BLaER1 treated with 17β-estradiol and CSF1 and Interleukin-3, amounts not matched to agents 10 nM and 100 nM (cell line): ENCODE results near the gene TMEM106C.

Experiments
- H3K27ac ChIP-seq, 11 experiments: shearing (Covaris generic); formaldehyde crosslinking; 2 replicates each; pipeline ENCODE4 v1.8.1; 2022
- H3K27me3 ChIP-seq, 11 experiments: shearing (Covaris generic); formaldehyde crosslinking; 2 replicates each; pipeline ENCODE4 v1.8.1; 2022
- H3K36me3 ChIP-seq, 11 experiments: shearing (Covaris generic); formaldehyde crosslinking; 2 replicates each; pipeline ENCODE4 v1.8.1; 2022
- H3K4me1 ChIP-seq, 10 experiments: shearing (Covaris generic); formaldehyde crosslinking; 2 replicates each; pipeline ENCODE4 v1.8.1; 2022
- H3K4me2 ChIP-seq, 11 experiments: shearing (Covaris generic); formaldehyde crosslinking; 2 replicates each; pipeline ENCODE4 v1.8.1; 2022
- H3K4me3 ChIP-seq, 10 experiments: shearing (Covaris generic); formaldehyde crosslinking; 2 replicates each; pipeline ENCODE4 v1.8.1; 2022
- H3K9ac ChIP-seq, 11 experiments: shearing (Covaris generic); formaldehyde crosslinking; 2 replicates each; pipeline ENCODE4 v1.8.1; 2022
- H3K9me3 ChIP-seq, 11 experiments: shearing (Covaris generic); formaldehyde crosslinking; replicated peaks in 1 of 11; 2 replicates each; pipeline ENCODE4 v1.8.1; 2022
- H4K20me1 ChIP-seq, 11 experiments: shearing (Covaris generic); formaldehyde crosslinking; 2 replicates each; pipeline ENCODE4 v1.8.1; 2022
- Cebpa-rat ChIP-seq, 11 experiments: shearing (Covaris generic); IDR thresholded peaks; 2 replicates each; pipeline ENCODE4 v1.8.1; 2022

TMEM106C gene

GRCh38 chr12:47980779-47981495 lies 17.5 kb downstream of the TMEM106C start:
- H3K4me2 ChIP-seq: peak overlapping the region in 2 of 11 experiments; percentile 12 to 13; a peak in 1 of 22 replicates
- no peak overlapping the region for H3K4me3 ChIP-seq
- no peak overlapping the region for H3K9ac ChIP-seq
- TF ChIP-seq Cebpa-rat (IDR thresholded peaks at IDR 0.05): no peak
- H4K20me1 ChIP-seq: no peaks in the 10 kb centered on the region; a peak in 3 of 22 replicates
- H3K9me3 ChIP-seq: no peaks in the 10 kb centered on the region
- no peaks in the 10 kb centered on the region for H3K27me3 ChIP-seq
- H3K4me1 ChIP-seq: peaks cover 0 to 62% (median 40%) of the 10 kb centered on the region in 10 experiments; a peak in 17 of 20 replicates
- no peak overlapping the region for H3K27ac ChIP-seq
- H3K36me3 ChIP-seq: no peaks in the 10 kb centered on the region

- peak overlapping the region in 6 of 11 experiments; percentile 3 to 79 (median 64); a peak in 6 of 22 replicates for H3K4me2 ChIP-seq
- no peak for TF ChIP-seq Cebpa-rat (IDR thresholded peaks at IDR 0.05)
- H3K4me3 ChIP-seq: no peak overlapping the region
- H3K27me3 ChIP-seq: no peaks in the 10 kb centered on the region
- H4K20me1 ChIP-seq: no peaks in the 10 kb centered on the region; a peak in 3 of 22 replicates
- H3K9ac ChIP-seq: no peak overlapping the region
- no peaks in the 10 kb centered on the region for H3K9me3 ChIP-seq
- H3K4me1 ChIP-seq: peaks cover 0 to 70% (median 46%) of the 10 kb centered on the region in 10 experiments; a peak in 17 of 20 replicates
- no peak overlapping the region for H3K27ac ChIP-seq
- no peaks in the 10 kb centered on the region for H3K36me3 ChIP-seq
Measured at GRCh38 chr12:47981496-47982260, 18.3 kb downstream of the TMEM106C start.

- Histone ChIP-seq H3K4me1 (peaks cover 0 to 76% (median 48%) of the 10 kb centered on the region in 10 experiments; a peak in 17 of 20 replicates), H3K9me3 (no peaks in the 10 kb centered on the region), H3K27me3 (no peaks in the 10 kb centered on the region), H4K20me1 (no peaks in the 10 kb centered on the region; a peak in 3 of 22 replicates), H3K27ac (no peak overlapping the region), H3K4me3 (no peak overlapping the region), H3K36me3 (no peaks in the 10 kb centered on the region), H3K4me2 (peak overlapping the region in 8 of 11 experiments; percentile 3 to 79 (median 64); a peak in 11 of 22 replicates), H3K9ac (no peak overlapping the region)
- no peak for TF ChIP-seq Cebpa-rat (IDR thresholded peaks at IDR 0.05)
Measured at GRCh38 chr12:47982311-47982710, 18.9 kb downstream of the TMEM106C start.

- TF ChIP-seq Cebpa-rat (IDR thresholded peaks at IDR 0.05): no peak
- H3K4me1 ChIP-seq: peaks cover 0 to 81% (median 52%) of the 10 kb centered on the region in 10 experiments; a peak in 17 of 20 replicates
- peak overlapping the region in 9 of 11 experiments; percentile 3 to 79 (median 64); a peak in 13 of 22 replicates for H3K4me2 ChIP-seq
- no peaks in the 10 kb centered on the region; a peak in 2 of 22 replicates for H4K20me1 ChIP-seq
- H3K27me3 ChIP-seq: 0 out of 22 replicates have a peak, but pooled peaks cover 0 to 3% (median 0%) of the 10 kb centered on the region in 11 experiments
- H3K4me3 ChIP-seq: no peak overlapping the region
- H3K27ac ChIP-seq: no peak overlapping the region
- H3K9me3 ChIP-seq: no peaks in the 10 kb centered on the region
- no peak overlapping the region for H3K9ac ChIP-seq
- no peaks in the 10 kb centered on the region for H3K36me3 ChIP-seq
Measured at GRCh38 chr12:47982770-47983169, 19.4 kb downstream of the TMEM106C start.

- Histone ChIP-seq H3K36me3 (no peaks in the 10 kb centered on the region), H3K9ac (no peak overlapping the region), H3K27me3 (0 out of 22 replicates have a peak, but pooled peaks cover 0 to 4% (median 0%) of the 10 kb centered on the region in 11 experiments), H3K27ac (no peak overlapping the region), H3K9me3 (no peaks in the 10 kb centered on the region), H3K4me3 (no peak overlapping the region), H3K4me1 (peaks cover 0 to 85% (median 60%) of the 10 kb centered on the region in 10 experiments; a peak in 17 of 20 replicates), H3K4me2 (peak overlapping the region in 9 of 11 experiments; percentile 15 to 79 (median 64); a peak in 18 of 22 replicates), H4K20me1 (no peaks in the 10 kb centered on the region; a peak in 2 of 22 replicates)
- no peak for TF ChIP-seq Cebpa-rat (IDR thresholded peaks at IDR 0.05)
Measured at GRCh38 chr12:47983541-47984115, 20.2 kb downstream of the TMEM106C start.

- Histone ChIP-seq H3K36me3 (no peaks in the 10 kb centered on the region), H3K4me1 (peaks cover 0 to 85% (median 64%) of the 10 kb centered on the region in 10 experiments; a peak in 18 of 20 replicates), H3K9me3 (no peaks in the 10 kb centered on the region), H4K20me1 (no peaks in the 10 kb centered on the region; a peak in 2 of 22 replicates), H3K27me3 (0 out of 22 replicates have a peak, but pooled peaks cover 0 to 4% (median 0%) of the 10 kb centered on the region in 11 experiments), H3K27ac (no peak overlapping the region), H3K9ac (no peak overlapping the region), H3K4me2 (peak overlapping the region in 7 of 11 experiments; percentile 2 to 79 (median 51); a peak in 12 of 22 replicates), H3K4me3 (no peak overlapping the region)
- no peak for TF ChIP-seq Cebpa-rat (IDR thresholded peaks at IDR 0.05)
Measured at GRCh38 chr12:47984331-47984801, 21.0 kb downstream of the TMEM106C start.

GRCh38 chr12:47985596-47986290 lies 22.3 kb downstream of the TMEM106C start:
- no peak overlapping the region for H3K4me3 ChIP-seq
- H3K4me1 ChIP-seq: peaks cover 13 to 90% (median 74%) of the 10 kb centered on the region in 10 experiments
- peaks cover 0 to 3% (median 0%) of the 10 kb centered on the region in 11 experiments; a peak in 3 of 22 replicates for H4K20me1 ChIP-seq
- H3K9me3 ChIP-seq: no peaks in the 10 kb centered on the region
- no peak overlapping the region for H3K9ac ChIP-seq
- H3K27me3 ChIP-seq: 0 out of 22 replicates have a peak, but pooled peaks cover 0 to 4% (median 0%) of the 10 kb centered on the region in 11 experiments
- no peak for TF ChIP-seq Cebpa-rat (IDR thresholded peaks at IDR 0.05)
- H3K4me2 ChIP-seq: peak overlapping the region in 9 of 11 experiments; percentile 5 to 84 (median 18); a peak in 9 of 22 replicates
- no peak overlapping the region for H3K27ac ChIP-seq
- no peaks in the 10 kb centered on the region for H3K36me3 ChIP-seq

- peak overlapping the region in 8 of 11 experiments; percentile 5 to 84 (median 22); a peak in 9 of 22 replicates for H3K4me2 ChIP-seq
- H4K20me1 ChIP-seq: peaks cover 0 to 8% (median 0%) of the 10 kb centered on the region in 11 experiments; a peak in 3 of 22 replicates
- no peak for TF ChIP-seq Cebpa-rat (IDR thresholded peaks at IDR 0.05)
- no peak overlapping the region for H3K9ac ChIP-seq
- no peaks in the 10 kb centered on the region for H3K9me3 ChIP-seq
- H3K36me3 ChIP-seq: no peaks in the 10 kb centered on the region
- H3K27ac ChIP-seq: no peak overlapping the region
- H3K4me3 ChIP-seq: no peak overlapping the region
- peaks cover 18 to 90% (median 77%) of the 10 kb centered on the region in 10 experiments for H3K4me1 ChIP-seq
- 0 out of 22 replicates have a peak, but pooled peaks cover 0 to 4% (median 0%) of the 10 kb centered on the region in 11 experiments for H3K27me3 ChIP-seq
Measured at GRCh38 chr12:47986291-47986660, 22.9 kb downstream of the TMEM106C start.
